ENCODE measurements around the gene PLA2G2D.

PLA2G2D gene

GRCh38 chr1:20083178-20083944, 36.0 kb downstream of the PLA2G2D start:
- no peak overlapping the region for H3K4me3 ChIP-seq (ENCODE audit: control insufficient read depth, low read depth, low read length)
- no peak for DNase-seq (ENCODE audit: low read depth)
- no peak for TF ChIP-seq CTCF (conservative IDR thresholded peaks at IDR 0.05; ENCODE audit: control insufficient read depth, insufficient read depth, low read depth, low read length)

GRCh38 chr1:20082772-20083171, 36.6 kb downstream of the PLA2G2D start:
- no peak for DNase-seq (ENCODE audit: low read depth)
- H3K4me3 ChIP-seq (ENCODE audit: control insufficient read depth, low read depth, low read length), result no peak overlapping the region
- no peak for TF ChIP-seq CTCF (conservative IDR thresholded peaks at IDR 0.05; ENCODE audit: control insufficient read depth, insufficient read depth, low read depth, low read length)

- H3K4me3 ChIP-seq (ENCODE audit: control insufficient read depth, low read depth, low read length), result no peak overlapping the region
- no peak for DNase-seq (ENCODE audit: low read depth)
- TF ChIP-seq CTCF (conservative IDR thresholded peaks at IDR 0.05; ENCODE audit: control insufficient read depth, insufficient read depth, low read depth, low read length), result no peak
These were observed 38.0 kb downstream of the PLA2G2D start for GRCh38 chr1:20081353-20081810.

- H3K4me3 ChIP-seq (ENCODE audit: control insufficient read depth, low read depth, low read length), result no peak overlapping the region
- DNase-seq (ENCODE audit: low read depth), result no peak
- TF ChIP-seq CTCF (conservative IDR thresholded peaks at IDR 0.05; ENCODE audit: control insufficient read depth, insufficient read depth, low read depth, low read length), result no peak
These were observed 38.6 kb downstream of the PLA2G2D start for GRCh38 chr1:20080441-20081352.

GRCh38 chr1:20079661-20080305, 39.6 kb downstream of the PLA2G2D start:
- TF ChIP-seq CTCF (conservative IDR thresholded peaks at IDR 0.05; ENCODE audit: control insufficient read depth, insufficient read depth, low read depth, low read length), result no peak
- DNase-seq (ENCODE audit: low read depth), result no peak
- H3K4me3 ChIP-seq (ENCODE audit: control insufficient read depth, low read depth, low read length), result no peak overlapping the region

- no peak overlapping the region for H3K4me3 ChIP-seq (ENCODE audit: control insufficient read depth, low read depth, low read length)
- TF ChIP-seq CTCF (conservative IDR thresholded peaks at IDR 0.05; ENCODE audit: control insufficient read depth, insufficient read depth, low read depth, low read length), result no peak
- no peak for DNase-seq (ENCODE audit: low read depth)
These were observed 40.6 kb downstream of the PLA2G2D start for GRCh38 chr1:20078711-20079110.
